Measurements from ENCODE around the gene STK11. TPM values are rescaled to one million over a fixed set of nuclear protein-coding genes. Genes with fewer than 3 reads are reported as not detected.

Gene STK11
- total RNA-seq, 1 donor from 2014 or later: 67.6 TPM

- peak overlapping the region; percentile 4 for H3K4me3 Mint-ChIP-seq
- ATAC-seq (ENCODE audit: low read depth): no peak
- peaks cover 19% of the 10 kb centered on the region for H3K36me3 Mint-ChIP-seq (ENCODE audit: low read depth)
- CTCF ChIA-PET: no interaction called here
- H3K27ac Mint-ChIP-seq: no peak overlapping the region
- intact Hi-C loops (cut with micrococcal nuclease): loop anchor here (5.0 kb wide), 1 partner anchor 69 kb away; the partner anchor contains the start of gene GPX4
- POLR2A ChIA-PET: no interaction called here
- no peak for TF ChIP-seq CTCF (IDR thresholded peaks at IDR 0.05)
- H3K9me3 Mint-ChIP-seq: no peaks in the 10 kb centered on the region
- H3K4me1 Mint-ChIP-seq: peaks cover 29% of the 10 kb centered on the region
- no peak for DNase-seq
- H3K27me3 Mint-ChIP-seq: no peaks in the 10 kb centered on the region
Measured at GRCh38 chr19:1170938-1171754, 34.4 kb upstream of the STK11 start.

DNA sequence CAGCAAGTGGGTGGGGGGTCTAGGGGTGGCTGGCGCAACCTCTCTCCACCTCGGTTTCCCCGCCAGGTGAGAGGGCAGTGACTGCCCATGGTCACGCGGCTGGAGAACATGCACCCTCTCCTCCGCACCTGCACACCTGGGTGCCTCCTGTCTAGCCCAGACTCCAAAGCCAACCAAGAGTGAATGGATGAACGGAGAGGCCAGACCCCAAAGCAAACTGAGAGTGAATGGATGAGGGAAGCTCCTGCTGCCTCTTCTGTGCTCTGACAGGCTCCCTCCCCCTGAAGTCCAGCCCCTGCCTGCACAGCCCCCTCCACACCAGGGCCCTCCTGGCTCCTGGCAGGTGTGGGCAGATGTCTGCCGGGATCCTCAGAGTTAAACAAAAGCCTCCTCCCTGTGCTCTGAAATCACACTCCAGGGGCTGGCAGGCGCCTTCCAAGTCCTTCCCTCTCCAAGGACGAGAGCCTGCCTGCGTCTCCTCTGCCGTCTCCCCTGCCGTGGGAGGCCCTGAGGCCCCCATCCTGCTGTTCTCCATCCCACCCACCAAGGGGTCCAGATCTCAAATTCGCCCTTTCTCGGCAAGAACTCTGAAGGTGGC is 33.7 kb upstream of the STK11 start:
- Mint-ChIP-seq H3K4me1 (peaks cover 29% of the 10 kb centered on the region), H3K4me3 (peak overlapping the region; percentile 91), H3K27ac (peak overlapping the region; percentile 30), H3K9me3 (no peaks in the 10 kb centered on the region), H3K27me3 (no peaks in the 10 kb centered on the region), H3K36me3 (ENCODE audit: low read depth) (peaks cover 15% of the 10 kb centered on the region)
- POLR2A ChIA-PET: interaction anchor here (0.6 kb wide), 1 partner anchor 41 kb away, joined by 4 read pairs; no protein-coding TSS in a partner anchor
- TF ChIP-seq CTCF (IDR thresholded peaks at IDR 0.05): no peak
- CTCF ChIA-PET: no interaction called here
- no peak for ATAC-seq (ENCODE audit: low read depth)
- DNase-seq: no peak
- intact Hi-C loops (cut with micrococcal nuclease): loop anchor here (5.0 kb wide), 1 partner anchor 70 kb away; the partner anchor contains the start of gene GPX4

GRCh38 chr19:1172353-1173158 is 33.0 kb upstream of the STK11 start:
- H3K4me1 Mint-ChIP-seq: peaks cover 29% of the 10 kb centered on the region
- H3K36me3 Mint-ChIP-seq (ENCODE audit: low read depth): peaks cover 13% of the 10 kb centered on the region
- CTCF ChIA-PET: interaction anchor here (1.7 kb wide), 1 partner anchor 59 kb away, joined by 3 read pairs; no protein-coding TSS in a partner anchor
- no peaks in the 10 kb centered on the region for H3K27me3 Mint-ChIP-seq
- POLR2A ChIA-PET: interaction anchor here (0.6 to 0.7 kb wide), 2 partner anchors 42 to 68 kb away, joined by 4 read pairs; no protein-coding TSS in a partner anchor
- no peaks in the 10 kb centered on the region for H3K9me3 Mint-ChIP-seq
- TF ChIP-seq CTCF (IDR thresholded peaks at IDR 0.05): no peak
- H3K27ac Mint-ChIP-seq: peak overlapping the region; percentile 30
- intact Hi-C loops (cut with micrococcal nuclease): loop anchor here (5.0 kb wide), 1 partner anchor 70 kb away; the partner anchor contains the start of gene GPX4
- H3K4me3 Mint-ChIP-seq: peak overlapping the region; percentile 91
- ATAC-seq (ENCODE audit: low read depth) (no peak), DNase-seq (no peak)

- Mint-ChIP-seq H3K36me3 (ENCODE audit: low read depth) (peaks cover 13% of the 10 kb centered on the region), H3K4me3 (peak overlapping the region; percentile 91), H3K27me3 (no peaks in the 10 kb centered on the region), H3K27ac (peak overlapping the region; percentile 89), H3K9me3 (no peaks in the 10 kb centered on the region), H3K4me1 (peaks cover 29% of the 10 kb centered on the region)
- ATAC-seq (ENCODE audit: low read depth): peak; percentile 23
- DNase-seq: peak; percentile 33
- intact Hi-C loops (cut with micrococcal nuclease): loop anchor here (5.0 kb wide), 1 partner anchor 71 kb away; the partner anchor contains the start of gene GPX4
- TF ChIP-seq CTCF (IDR thresholded peaks at IDR 0.05): no peak
- CTCF ChIA-PET: interaction anchor here (1.7 kb wide), 1 partner anchor 60 kb away, joined by 3 read pairs; no protein-coding TSS in a partner anchor
- POLR2A ChIA-PET: interaction anchor here (0.6 to 2.4 kb wide), 2 partner anchors 41 to 97 kb away, joined by 10 to 25 read pairs; no protein-coding TSS in a partner anchor
Measured at GRCh38 chr19:1173159-1173844, 32.3 kb upstream of the STK11 start.

Measured in activated B cell treated with CpG ODN at 0.5 μM for 24 hours (primary cell).